Endothelial cell of umbilical vein (primary cell): ENCODE results near the gene CCDC85B.

Experiments used
- POLR2A ChIP-seq: IDR thresholded peaks from 2 replicates; pipeline ENCODE4 v1.6.1; 2012; ENCODE audit warnings: low read depth, mild to moderate bottlenecking, control low read depth, low read length
- TF ChIP-seq, protein P1 (sequence below), 2 donors: IDR thresholded peaks; 1 replicate in 1 of 2; 2 replicates in 1 of 2; pipeline ENCODE4 v1.5.1; 2011; ENCODE audit warnings: low read length in 2 of 2, mild to moderate bottlenecking in 2 of 2, moderate library complexity in 2 of 2, control low read depth in 1 of 2, inconsistent platforms in 1 of 2, low read depth in 1 of 2; ENCODE audit not compliant: insufficient read depth in 1 of 2; ENCODE audit errors: extremely low read depth in 1 of 2
- TF ChIP-seq, protein P2 (sequence below): IDR thresholded peaks from 2 replicates; pipeline ENCODE4 v1.6.1; 2011; ENCODE audit not compliant: insufficient read depth, insufficient read length

DNA sequence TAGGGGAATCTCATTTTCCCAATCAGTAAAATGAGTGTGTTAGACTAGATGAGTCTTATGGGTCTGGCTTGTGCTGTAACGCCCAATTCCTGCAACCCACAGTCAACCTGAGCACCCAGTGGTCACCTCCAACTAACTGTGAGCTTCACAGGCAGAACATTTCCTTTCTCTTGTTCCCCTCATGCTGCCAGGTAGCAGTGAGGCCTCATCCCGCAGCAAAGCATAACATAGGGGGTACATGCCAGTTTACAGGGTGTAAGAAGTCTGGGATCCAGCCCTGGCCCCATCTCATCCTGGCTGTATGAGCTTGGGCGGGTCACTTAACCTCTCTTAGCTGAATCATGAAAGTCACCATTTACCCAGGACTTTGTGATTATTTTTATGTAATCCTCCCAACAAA, 21.6 kb upstream of the CCDC85B start:
- TF ChIP-seq, protein P1, sequence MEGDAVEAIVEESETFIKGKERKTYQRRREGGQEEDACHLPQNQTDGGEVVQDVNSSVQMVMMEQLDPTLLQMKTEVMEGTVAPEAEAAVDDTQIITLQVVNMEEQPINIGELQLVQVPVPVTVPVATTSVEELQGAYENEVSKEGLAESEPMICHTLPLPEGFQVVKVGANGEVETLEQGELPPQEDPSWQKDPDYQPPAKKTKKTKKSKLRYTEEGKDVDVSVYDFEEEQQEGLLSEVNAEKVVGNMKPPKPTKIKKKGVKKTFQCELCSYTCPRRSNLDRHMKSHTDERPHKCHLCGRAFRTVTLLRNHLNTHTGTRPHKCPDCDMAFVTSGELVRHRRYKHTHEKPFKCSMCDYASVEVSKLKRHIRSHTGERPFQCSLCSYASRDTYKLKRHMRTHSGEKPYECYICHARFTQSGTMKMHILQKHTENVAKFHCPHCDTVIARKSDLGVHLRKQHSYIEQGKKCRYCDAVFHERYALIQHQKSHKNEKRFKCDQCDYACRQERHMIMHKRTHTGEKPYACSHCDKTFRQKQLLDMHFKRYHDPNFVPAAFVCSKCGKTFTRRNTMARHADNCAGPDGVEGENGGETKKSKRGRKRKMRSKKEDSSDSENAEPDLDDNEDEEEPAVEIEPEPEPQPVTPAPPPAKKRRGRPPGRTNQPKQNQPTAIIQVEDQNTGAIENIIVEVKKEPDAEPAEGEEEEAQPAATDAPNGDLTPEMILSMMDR (IDR thresholded peaks at IDR 0.05; ENCODE audit: extremely low read depth in 1 of 2, insufficient read depth in 1 of 2, low read depth in 1 of 2, low read length in 2 of 2) = no peak
- TF ChIP-seq, protein P2, sequence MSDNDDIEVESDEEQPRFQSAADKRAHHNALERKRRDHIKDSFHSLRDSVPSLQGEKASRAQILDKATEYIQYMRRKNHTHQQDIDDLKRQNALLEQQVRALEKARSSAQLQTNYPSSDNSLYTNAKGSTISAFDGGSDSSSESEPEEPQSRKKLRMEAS = no peak
- TF ChIP-seq POLR2A = no peak
